Activated CD4-positive, alpha-beta memory T cell treated with anti-CD3 and anti-CD28 coated beads, Interleukin-2, amount 10 ng/mL, durations not matched to agents 7 days and 5 days (primary cell): ENCODE data around the gene TLK2. TPM values are rescaled to one million over a fixed set of nuclear protein-coding genes. Genes with fewer than 3 reads are reported as not detected.

Experiments used
- CTCF ChIA-PET: fragments of 350-600 bp; sonication (Branson Sonifier 250); formaldehyde crosslinking; loops from one replicate; lab custom pipeline; 2021; ENCODE audit warnings: antibody characterized with exemption, inconsistent platforms; lab: Charles Lee
- POLR2A ChIA-PET: fragments of 350-600 bp; sonication (Branson Sonifier 250); formaldehyde crosslinking; loops from one replicate; lab custom pipeline; 2021; ENCODE audit warnings: antibody characterized with exemption; lab: Charles Lee
- DNase-seq: peaks from one replicate; pipeline ENCODE4 v3.0.0-alpha.2; 2020
- H3K27ac Mint-ChIP-seq: one replicate; pipeline ENCODE4 v1.8.0; 2021; ENCODE audit warnings: mild to moderate bottlenecking, mixed read lengths
- H3K27me3 Mint-ChIP-seq: one replicate; pipeline ENCODE4 v1.8.0; 2021; ENCODE audit warnings: mixed read lengths
- H3K36me3 Mint-ChIP-seq: one replicate; pipeline ENCODE4 v1.8.0; 2021; ENCODE audit warnings: low read depth, mixed read lengths
- H3K4me1 Mint-ChIP-seq: one replicate; pipeline ENCODE4 v1.8.0; 2021; ENCODE audit warnings: mixed read lengths
- H3K4me3 Mint-ChIP-seq: one replicate; pipeline ENCODE4 v1.8.0; 2021; ENCODE audit warnings: mild to moderate bottlenecking, mixed read lengths
- H3K9me3 Mint-ChIP-seq: one replicate; pipeline ENCODE4 v1.8.0; 2021; ENCODE audit warnings: mixed read lengths
- total RNA-seq, 2 experiments: library from RNA; stranded (reverse); gene quantifications; one replicate each; pipeline ENCODE4 v1.2.3, GENCODE V29; 2021

The TLK2 gene
- total RNA-seq, 2 experiments from 2014 or later, result 42.2 to 46.1 TPM

DNA sequence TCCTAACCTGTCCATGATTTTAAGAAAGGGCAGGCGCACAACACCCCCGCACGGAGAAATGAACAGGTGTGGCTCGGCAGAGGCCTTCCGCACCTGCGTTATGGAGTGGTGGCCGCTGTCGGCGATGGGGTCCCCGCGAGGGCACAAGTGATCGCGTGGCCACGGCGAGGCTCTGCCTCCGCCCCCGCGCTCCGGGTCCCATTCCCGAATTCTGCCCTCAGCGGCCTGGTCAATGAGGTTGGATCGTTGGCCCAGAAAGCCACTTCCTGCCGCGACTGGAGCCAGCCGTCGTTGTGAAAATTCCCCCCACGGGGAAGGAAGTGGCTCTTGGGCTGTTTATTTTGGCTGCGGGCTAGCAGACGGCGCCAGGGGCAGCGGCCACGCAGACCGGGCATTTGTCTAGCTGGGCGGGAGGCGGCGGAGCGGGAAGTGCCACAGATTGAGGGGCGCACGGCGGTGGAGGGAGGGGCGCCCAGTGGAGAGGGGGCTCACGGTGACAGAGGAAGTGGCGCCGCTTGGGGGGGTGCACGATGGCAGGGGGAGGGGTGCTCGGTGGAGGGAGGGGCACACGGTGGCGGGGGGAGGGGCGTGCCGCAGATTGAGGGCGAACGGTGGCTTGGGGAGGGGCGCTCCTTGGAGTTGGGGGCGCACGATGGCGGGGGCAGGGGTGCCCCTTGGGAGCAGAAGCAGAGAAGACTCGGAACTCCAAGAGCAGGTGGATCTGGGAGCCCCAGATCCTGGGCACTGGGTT is 173.8 kb downstream of the TLK2 start:
- no peaks in the 10 kb centered on the region for H3K9me3 Mint-ChIP-seq
- ChIA-PET POLR2A (interaction anchor here (1.4 kb wide), 1 partner anchor 32 kb away, joined by 4 read pairs; no protein-coding TSS in a partner anchor), CTCF (no interaction called here)
- H3K27me3 Mint-ChIP-seq, result peaks cover 49% of the 10 kb centered on the region
- no peak overlapping the region for H3K27ac Mint-ChIP-seq
- DNase-seq, result peak; percentile 41
- no peaks in the 10 kb centered on the region for H3K36me3 Mint-ChIP-seq
- peaks cover 27% of the 10 kb centered on the region for H3K4me1 Mint-ChIP-seq
- H3K4me3 Mint-ChIP-seq, result peak overlapping the region; percentile 67

DNA sequence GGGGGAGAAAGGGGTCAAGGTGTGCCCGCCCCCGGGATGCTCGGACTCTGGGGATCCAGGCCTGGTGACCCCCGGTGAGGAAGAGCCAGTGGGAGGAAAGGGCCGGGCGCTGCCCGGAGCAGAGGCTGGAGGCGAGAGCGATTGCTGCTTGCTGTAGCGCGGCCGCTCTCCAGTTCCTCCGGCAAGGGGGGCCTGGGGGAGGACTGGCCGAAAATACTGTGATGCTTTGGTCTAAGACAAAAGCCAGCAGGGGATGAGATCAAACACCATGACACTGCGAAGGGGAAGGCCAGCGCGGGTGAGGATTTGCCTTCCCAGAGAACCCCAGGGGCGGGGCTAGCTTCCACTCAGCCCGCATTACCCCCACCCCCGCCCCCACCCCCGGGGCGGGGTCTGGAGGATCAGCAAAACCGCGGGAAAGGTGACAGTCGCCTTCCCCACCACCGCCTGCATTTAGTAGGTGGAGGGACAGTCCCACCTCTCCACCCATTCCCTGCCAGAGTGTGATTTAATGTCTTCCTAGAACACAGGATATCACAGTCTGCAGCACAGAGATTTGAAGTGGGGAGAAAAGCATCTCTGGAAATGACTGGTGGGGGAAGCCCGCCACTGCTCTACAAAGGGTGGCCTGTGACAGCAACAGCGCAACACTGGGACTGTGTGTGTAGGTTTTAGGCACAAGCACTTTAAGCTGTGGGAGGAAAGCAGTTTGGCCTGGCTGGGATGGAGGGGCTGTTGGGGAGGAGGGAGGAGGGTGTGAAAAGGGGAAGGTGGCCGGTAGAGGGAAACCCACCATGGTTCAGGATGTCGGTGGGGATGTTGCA is 174.6 kb downstream of the TLK2 start:
- DNase-seq, result peak; percentile 70
- Mint-ChIP-seq H3K36me3 (no peaks in the 10 kb centered on the region), H3K4me3 (peak overlapping the region; percentile 67), H3K9me3 (no peaks in the 10 kb centered on the region), H3K4me1 (peaks cover 27% of the 10 kb centered on the region), H3K27me3 (peaks cover 45% of the 10 kb centered on the region), H3K27ac (peak overlapping the region; percentile 3)
- ChIA-PET POLR2A (interaction anchor here (0.7 to 1.4 kb wide), 2 partner anchors 33 to 90 kb away, joined by 3 to 4 read pairs; no protein-coding TSS in a partner anchor), CTCF (no interaction called here)

DNA sequence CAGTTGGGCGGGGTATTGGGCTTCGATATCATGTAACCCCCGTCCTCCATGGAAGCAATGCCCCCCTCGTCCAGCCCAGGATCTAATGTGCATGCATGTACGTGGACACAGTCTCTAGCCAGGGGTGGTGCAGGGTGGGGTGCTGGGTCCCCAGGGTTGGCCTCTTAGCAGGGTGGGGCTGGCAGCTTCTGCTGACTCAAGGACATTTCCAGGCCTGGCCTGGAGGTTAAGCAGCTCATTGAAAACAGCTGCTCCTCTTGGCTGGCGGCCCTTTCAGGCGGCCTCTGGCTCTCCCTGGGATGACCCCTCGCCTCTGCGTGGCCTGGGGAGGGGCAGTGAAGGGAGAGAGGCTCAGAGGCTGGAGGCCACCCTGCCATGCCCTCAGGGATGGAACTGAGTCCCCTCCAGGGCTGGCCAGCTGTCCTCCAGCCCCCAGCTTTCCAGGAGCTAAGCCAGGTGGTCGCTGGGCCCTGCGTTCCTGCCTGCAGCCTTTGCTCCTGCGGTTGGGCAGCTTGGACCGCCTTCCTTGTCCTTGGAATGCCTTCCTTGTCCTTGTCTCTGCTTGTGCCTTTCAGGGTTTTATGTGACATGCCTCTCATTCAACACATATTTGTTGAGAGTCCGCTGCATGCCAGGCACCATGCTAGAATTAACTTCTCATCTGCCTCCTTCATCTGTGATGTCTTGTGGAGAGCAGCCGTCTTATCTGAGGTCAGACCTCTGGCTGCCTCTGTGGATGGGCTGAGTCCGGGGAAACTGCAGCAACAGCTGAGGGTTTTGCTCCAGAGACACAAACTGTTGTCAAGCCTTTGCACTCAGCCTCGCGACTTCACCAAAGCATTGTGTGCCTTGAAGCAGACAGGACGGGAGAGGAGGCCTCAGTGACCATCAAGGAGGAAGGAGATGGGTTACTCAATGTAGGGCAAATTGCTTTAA is 175.5 kb downstream of the TLK2 start:
- POLR2A ChIA-PET, result interaction anchor here (0.7 to 1.4 kb wide), 2 partner anchors 34 to 91 kb away, joined by 3 to 4 read pairs; no protein-coding TSS in a partner anchor

GRCh38 chr17:62655656-62656055 is 177.0 kb downstream of the TLK2 start:
- no peaks in the 10 kb centered on the region for H3K36me3 Mint-ChIP-seq
- ChIA-PET POLR2A (no interaction called here), CTCF (no interaction called here)
- H3K4me1 Mint-ChIP-seq, result peaks cover 27% of the 10 kb centered on the region
- peaks cover 35% of the 10 kb centered on the region for H3K27me3 Mint-ChIP-seq
- no peak overlapping the region for H3K4me3 Mint-ChIP-seq
- H3K9me3 Mint-ChIP-seq, result peaks cover 2% of the 10 kb centered on the region
- H3K27ac Mint-ChIP-seq, result no peak overlapping the region
- DNase-seq, result no peak

More for the DNA sequence above, 175.5 kb downstream of the TLK2 start:
- no peak for DNase-seq
- H3K4me3 Mint-ChIP-seq, result no peak overlapping the region
- CTCF ChIA-PET, result interaction anchor here (1.3 kb wide), 1 partner anchor 19 kb away, joined by 3 read pairs; no protein-coding TSS in a partner anchor
- peaks cover 27% of the 10 kb centered on the region for H3K4me1 Mint-ChIP-seq
- no peaks in the 10 kb centered on the region for H3K36me3 Mint-ChIP-seq
- H3K27me3 Mint-ChIP-seq, result peaks cover 37% of the 10 kb centered on the region
- H3K9me3 Mint-ChIP-seq, result no peaks in the 10 kb centered on the region
- no peak overlapping the region for H3K27ac Mint-ChIP-seq

DNA sequence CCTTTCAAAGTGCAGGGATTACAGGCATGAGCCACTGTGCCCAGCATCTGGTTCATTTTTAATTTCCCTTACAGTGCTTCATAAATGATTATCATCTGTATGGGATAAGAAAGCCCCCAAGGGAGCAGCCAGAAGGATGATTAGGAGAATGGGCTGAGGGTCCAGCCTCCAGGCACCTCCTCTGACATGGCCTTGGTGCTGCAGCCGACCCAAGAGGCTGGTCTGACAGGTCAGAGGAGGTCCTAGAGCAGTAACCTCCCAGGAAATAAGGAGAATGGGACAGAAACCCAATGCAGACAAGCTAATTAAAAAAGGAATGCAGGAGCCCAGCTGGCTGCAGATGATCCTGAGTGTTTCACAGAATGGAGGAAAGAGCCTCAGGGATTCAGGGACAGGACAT is 177.8 kb downstream of the TLK2 start:
- Mint-ChIP-seq H3K36me3 (peaks cover 4% of the 10 kb centered on the region), H3K4me3 (no peak overlapping the region), H3K27me3 (peaks cover 36% of the 10 kb centered on the region), H3K9me3 (peaks cover 10% of the 10 kb centered on the region), H3K4me1 (peaks cover 27% of the 10 kb centered on the region), H3K27ac (no peak overlapping the region)
- ChIA-PET POLR2A (no interaction called here), CTCF (no interaction called here)
- DNase-seq, result no peak

GRCh38 chr17:62657145-62657665 is 178.6 kb downstream of the TLK2 start:
- CTCF ChIA-PET, result no interaction called here
- Mint-ChIP-seq H3K4me1 (peaks cover 21% of the 10 kb centered on the region), H3K27me3 (peaks cover 30% of the 10 kb centered on the region), H3K27ac (no peak overlapping the region), H3K36me3 (peaks cover 5% of the 10 kb centered on the region), H3K4me3 (no peak overlapping the region), H3K9me3 (peaks cover 10% of the 10 kb centered on the region)
- POLR2A ChIA-PET, result no interaction called here
- DNase-seq, result no peak

- CTCF ChIA-PET, result no interaction called here
- no peak overlapping the region for H3K27ac Mint-ChIP-seq
- peaks cover 5% of the 10 kb centered on the region for H3K36me3 Mint-ChIP-seq
- H3K9me3 Mint-ChIP-seq, result peaks cover 10% of the 10 kb centered on the region
- H3K27me3 Mint-ChIP-seq, result peaks cover 26% of the 10 kb centered on the region
- no peak for DNase-seq
- POLR2A ChIA-PET, result no interaction called here
- H3K4me1 Mint-ChIP-seq, result peaks cover 16% of the 10 kb centered on the region
- H3K4me3 Mint-ChIP-seq, result no peak overlapping the region
Observed at GRCh38 chr17:62657690-62658089, 179.1 kb downstream of the TLK2 start.

DNA sequence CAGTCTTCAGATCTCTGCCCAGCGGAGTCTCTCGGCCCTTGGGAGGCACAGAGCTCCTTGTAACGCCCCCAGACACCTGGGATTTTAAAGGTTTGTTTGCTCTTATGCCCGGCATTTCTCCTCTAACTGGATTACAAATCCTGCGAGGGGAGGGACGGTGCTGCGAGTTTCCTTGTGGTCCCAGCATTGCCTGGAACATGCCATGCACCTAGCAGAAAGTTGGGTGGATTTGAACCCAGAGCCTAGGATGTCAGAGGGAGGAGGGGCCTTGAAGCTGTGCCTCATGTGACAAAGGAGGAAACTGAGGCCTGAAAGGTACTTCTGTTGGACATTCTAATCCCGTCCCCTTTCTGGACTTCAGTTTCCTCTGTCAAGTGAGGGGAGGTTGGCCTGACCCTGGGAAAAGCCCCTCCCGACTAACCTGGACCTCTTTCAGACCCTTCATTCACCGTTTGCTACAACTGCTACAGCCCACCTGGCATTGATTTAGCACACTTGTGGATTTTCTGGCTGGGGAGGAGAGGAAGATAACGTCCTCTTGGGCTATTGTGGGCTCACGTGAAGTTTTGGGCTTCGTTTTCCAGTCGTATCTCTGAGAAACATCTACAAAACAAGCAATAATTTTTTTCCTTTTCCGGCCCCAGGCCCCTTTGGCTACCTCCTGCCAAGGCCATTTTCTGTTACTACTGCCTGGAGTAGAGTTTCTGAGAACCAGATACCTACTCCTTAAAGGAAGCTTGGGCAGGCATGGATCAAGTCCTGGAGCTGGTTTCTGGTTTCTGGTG is 179.7 kb downstream of the TLK2 start:
- peaks cover 5% of the 10 kb centered on the region for H3K36me3 Mint-ChIP-seq
- H3K4me1 Mint-ChIP-seq, result peaks cover 10% of the 10 kb centered on the region
- H3K27ac Mint-ChIP-seq, result no peak overlapping the region
- peaks cover 26% of the 10 kb centered on the region for H3K27me3 Mint-ChIP-seq
- peaks cover 10% of the 10 kb centered on the region for H3K9me3 Mint-ChIP-seq
- POLR2A ChIA-PET, result no interaction called here
- no peak for DNase-seq
- CTCF ChIA-PET, result no interaction called here
- H3K4me3 Mint-ChIP-seq, result no peak overlapping the region

DNA sequence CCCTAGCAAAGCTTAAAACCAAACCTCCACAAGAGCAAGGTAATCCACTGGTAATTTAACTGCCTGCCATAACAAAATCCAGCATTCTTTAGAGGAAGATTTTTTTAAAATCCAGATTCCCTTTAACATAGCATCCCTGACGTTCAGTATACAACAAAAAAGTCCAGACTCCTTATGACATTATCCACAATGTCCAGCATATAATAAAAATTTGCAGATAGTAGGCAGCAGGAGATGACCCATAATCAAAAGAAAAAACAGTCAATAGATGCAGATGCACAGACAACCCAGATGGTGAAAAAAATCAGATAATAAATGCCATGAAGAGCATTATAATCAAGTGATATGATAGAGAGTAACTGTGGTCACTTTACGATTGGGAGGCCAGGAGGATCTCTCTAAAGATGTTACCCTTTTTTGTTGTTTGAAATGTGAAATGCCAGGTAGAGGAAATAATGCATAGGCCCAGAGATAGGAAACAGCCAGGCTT is 182.0 kb downstream of the TLK2 start:
- ChIA-PET POLR2A (no interaction called here), CTCF (no interaction called here)
- peaks cover 15% of the 10 kb centered on the region for H3K27me3 Mint-ChIP-seq
- no peaks in the 10 kb centered on the region for H3K4me1 Mint-ChIP-seq
- peaks cover 5% of the 10 kb centered on the region for H3K36me3 Mint-ChIP-seq
- H3K4me3 Mint-ChIP-seq, result no peak overlapping the region
- H3K9me3 Mint-ChIP-seq, result peaks cover 10% of the 10 kb centered on the region
- no peak for DNase-seq
- H3K27ac Mint-ChIP-seq, result no peak overlapping the region

GRCh38 chr17:62661337-62661736 is 182.7 kb downstream of the TLK2 start:
- no peak overlapping the region for H3K4me3 Mint-ChIP-seq
- H3K36me3 Mint-ChIP-seq, result peaks cover 5% of the 10 kb centered on the region
- peaks cover 10% of the 10 kb centered on the region for H3K9me3 Mint-ChIP-seq
- no peaks in the 10 kb centered on the region for H3K4me1 Mint-ChIP-seq
- H3K27me3 Mint-ChIP-seq, result peaks cover 14% of the 10 kb centered on the region
- ChIA-PET POLR2A (no interaction called here), CTCF (interaction anchor here (0.9 kb wide), 1 partner anchor 46 kb away, joined by 3 read pairs; no protein-coding TSS in a partner anchor)
- no peak overlapping the region for H3K27ac Mint-ChIP-seq
- no peak for DNase-seq

DNA sequence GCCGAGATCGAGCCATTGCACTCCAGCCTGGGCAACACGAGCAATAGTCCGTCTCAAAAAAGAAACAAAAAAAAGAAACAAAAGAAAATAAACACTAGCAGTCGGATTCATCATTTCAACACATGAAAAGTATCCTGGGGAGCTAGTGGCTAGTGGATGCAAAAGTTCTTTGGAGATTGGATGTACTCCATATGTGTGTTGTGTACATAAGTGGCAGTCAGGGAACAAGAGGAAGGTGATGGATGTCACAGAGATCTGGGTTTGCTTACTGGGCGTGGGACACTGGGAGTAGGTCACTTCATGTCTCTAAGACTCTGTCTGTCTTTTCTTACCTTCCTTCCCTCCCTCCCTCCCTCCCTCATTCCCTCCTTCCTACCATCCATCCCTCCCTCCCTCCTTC is 184.2 kb downstream of the TLK2 start:
- peaks cover 14% of the 10 kb centered on the region for H3K27me3 Mint-ChIP-seq
- H3K9me3 Mint-ChIP-seq, result peaks cover 10% of the 10 kb centered on the region
- H3K36me3 Mint-ChIP-seq, result peaks cover 5% of the 10 kb centered on the region
- DNase-seq, result no peak
- ChIA-PET CTCF (interaction anchor here (1.0 kb wide), 1 partner anchor 9 kb away, joined by 3 read pairs; no protein-coding TSS in a partner anchor), POLR2A (no interaction called here)
- H3K27ac Mint-ChIP-seq, result no peak overlapping the region
- H3K4me3 Mint-ChIP-seq, result no peak overlapping the region
- H3K4me1 Mint-ChIP-seq, result no peaks in the 10 kb centered on the region
